Breast epithelium (tissue), 4 donors: ENCODE measurements around the gene DOP1A. TPM values are rescaled to one million over a fixed set of nuclear protein-coding genes. Genes with fewer than 3 reads are reported as not detected.

ENCODE experiments used
- DNase-seq, 2 donors: peaks; one replicate each; pipeline ENCODE4 v3.0.0-alpha.2; 2019; ENCODE audit warnings: low spot score in 2 of 2
- H3K27ac ChIP-seq, 2 donors: fragments of 200-600 bp; sonication (generic) in 1 of 2; one replicate each; pipeline ENCODE4 v1.5.1; 2016 to 2019; ENCODE audit warnings: mild to moderate bottlenecking in 1 of 2
- H3K27me3 ChIP-seq, 2 donors: fragments of 200-600 bp; sonication (generic) in 1 of 2; one replicate each; pipeline versions ENCODE4 v1.5.1 to v1.6.0; 2017 to 2019; ENCODE audit warnings: control low read depth in 1 of 2, mild to moderate bottlenecking in 1 of 2
- H3K36me3 ChIP-seq: fragments of 200-600 bp; one replicate; pipeline ENCODE4 v1.5.1; 2019
- H3K4me1 ChIP-seq, 2 donors: fragments of 200-600 bp; sonication (generic); one replicate each; pipeline ENCODE4 v1.5.1; 2016 to 2019; ENCODE audit warnings: control low read depth in 1 of 2
- H3K4me3 ChIP-seq, 3 donors: fragments of 200-600 bp; sonication (generic); 1 replicate in 2 of 3; 2 replicates in 1 of 3; pipeline ENCODE4 v1.5.1; 2016 to 2019; ENCODE audit warnings: mild to moderate bottlenecking in 3 of 3, moderate library complexity in 2 of 3
- H3K9me3 ChIP-seq, 2 donors: fragments of 200-600 bp; sonication (generic) in 1 of 2; one replicate each; pipeline ENCODE4 v1.5.1; 2016 to 2019; ENCODE audit warnings: control low read depth in 1 of 2
- CTCF ChIP-seq, 3 donors: fragments of 450-650 bp; IDR thresholded peaks; one replicate each; pipeline ENCODE4 v1.5.1; 2016 to 2017; ENCODE audit warnings: antibody characterized with exemption in 3 of 3, mild to moderate bottlenecking in 3 of 3, moderate library complexity in 3 of 3
- POLR2A ChIP-seq: fragments of 450-650 bp; IDR thresholded peaks from one replicate; pipeline ENCODE4 v1.6.1; 2016; ENCODE audit warnings: antibody characterized with exemption, mild to moderate bottlenecking, moderate library complexity
- POLR2AphosphoS5 ChIP-seq, 3 donors: sonication (generic); formaldehyde crosslinking; IDR thresholded peaks; one replicate each; pipeline ENCODE4 v1.6.1; 2017; ENCODE audit warnings: antibody characterized with exemption in 3 of 3
- intact Hi-C: fragments of 100-400 bp; cut with DNase I; formaldehyde crosslinking; loops from one replicate; pipeline ENCODE4 v1.15.1; 2023; ENCODE audit warnings: low total_unique reads
- total RNA-seq, 3 donors: library from RNA; depleted of rRNA; stranded (reverse); fragments of >200 nt; gene quantifications; one replicate each; pipeline ENCODE4 v1.1.0, GENCODE V29; 2016

DOP1A gene
- total RNA-seq, 3 donors from 2014 or later = 27.5 to 93.2 (median 56.4) TPM

DNA sequence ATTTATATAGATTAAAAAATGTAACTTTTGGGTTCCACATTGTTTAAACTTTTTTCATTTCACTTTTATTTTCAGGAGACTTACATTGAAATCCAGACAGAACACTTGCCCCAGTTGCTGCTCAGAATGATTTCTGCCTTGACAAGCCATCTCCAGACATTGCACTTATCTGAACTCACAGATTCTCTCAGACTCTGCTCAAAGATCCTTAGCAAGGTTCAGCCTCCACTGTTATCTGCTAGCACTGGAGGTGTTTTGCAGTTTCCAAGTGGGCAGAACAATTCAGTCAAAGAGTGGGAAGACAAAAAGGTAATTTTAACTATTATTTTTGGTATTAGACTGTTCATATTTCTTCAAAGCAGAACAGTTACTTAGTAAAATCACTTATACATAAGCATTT, 58.0 kb downstream of the DOP1A start:
- Histone ChIP-seq H3K27ac (no peak overlapping the region), H3K36me3 (peaks cover 15% of the 10 kb centered on the region), H3K27me3 (no peaks in the 10 kb centered on the region), H3K9me3 (no peaks in the 10 kb centered on the region), H3K4me3 (no peak overlapping the region), H3K4me1 (no peaks in the 10 kb centered on the region)
- no peak for TF ChIP-seq CTCF (IDR thresholded peaks at IDR 0.05)
- DNase-seq = no peak
- intact Hi-C loops = no loop called here

GRCh38 chr6:83126223-83126622, 58.8 kb downstream of the DOP1A start:
- H3K4me3 ChIP-seq = no peak overlapping the region
- no peaks in the 10 kb centered on the region for H3K4me1 ChIP-seq
- no peak for TF ChIP-seq CTCF (IDR thresholded peaks at IDR 0.05)
- no peak for TF ChIP-seq POLR2A
- no peak for TF ChIP-seq POLR2AphosphoS5 (IDR thresholded peaks at IDR 0.05)
- H3K27me3 ChIP-seq = no peaks in the 10 kb centered on the region
- peaks cover 15% of the 10 kb centered on the region for H3K36me3 ChIP-seq
- H3K27ac ChIP-seq = no peak overlapping the region
- H3K9me3 ChIP-seq = no peaks in the 10 kb centered on the region
- intact Hi-C loops = no loop called here
- no peak for DNase-seq

DNA sequence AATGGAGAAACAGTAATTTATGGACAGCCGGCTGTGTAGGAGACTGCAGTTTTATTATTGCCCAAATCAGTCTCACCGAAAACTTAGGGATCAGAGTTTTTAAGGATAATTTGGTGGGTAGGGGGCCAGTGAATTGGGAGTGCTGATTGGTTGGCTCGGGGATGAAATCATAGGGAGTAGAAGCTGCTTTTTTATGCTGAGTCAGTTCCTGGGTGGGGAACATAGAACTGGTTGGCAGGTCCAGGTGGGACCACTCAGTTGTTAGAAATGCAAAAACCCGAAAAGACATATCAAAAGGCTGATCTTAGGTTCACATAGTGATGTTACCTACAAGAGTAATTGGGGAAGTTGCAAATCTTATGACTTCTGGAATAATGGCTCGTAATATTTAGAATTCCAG, 59.3 kb downstream of the DOP1A start:
- no peak for DNase-seq
- intact Hi-C loops = no loop called here
- no peaks in the 10 kb centered on the region for H3K9me3 ChIP-seq
- TF ChIP-seq POLR2AphosphoS5 (IDR thresholded peaks at IDR 0.05) = no peak
- TF ChIP-seq POLR2A = no peak
- no peak for TF ChIP-seq CTCF (IDR thresholded peaks at IDR 0.05)
- H3K4me3 ChIP-seq = no peak overlapping the region
- peaks cover 15% of the 10 kb centered on the region for H3K36me3 ChIP-seq
- H3K4me1 ChIP-seq = no peaks in the 10 kb centered on the region
- no peak overlapping the region for H3K27ac ChIP-seq
- H3K27me3 ChIP-seq = no peaks in the 10 kb centered on the region

- no peak for TF ChIP-seq CTCF (IDR thresholded peaks at IDR 0.05)
- no peak for TF ChIP-seq POLR2AphosphoS5 (IDR thresholded peaks at IDR 0.05)
- no peak for TF ChIP-seq POLR2A
- peaks cover 15% of the 10 kb centered on the region for H3K36me3 ChIP-seq
- no peaks in the 10 kb centered on the region for H3K4me1 ChIP-seq
- no peak overlapping the region for H3K27ac ChIP-seq
- intact Hi-C loops = no loop called here
- H3K4me3 ChIP-seq = no peak overlapping the region
- no peak for DNase-seq
- H3K9me3 ChIP-seq = no peaks in the 10 kb centered on the region
- no peaks in the 10 kb centered on the region for H3K27me3 ChIP-seq
Observed at GRCh38 chr6:83127258-83127657, 59.8 kb downstream of the DOP1A start.

DNA sequence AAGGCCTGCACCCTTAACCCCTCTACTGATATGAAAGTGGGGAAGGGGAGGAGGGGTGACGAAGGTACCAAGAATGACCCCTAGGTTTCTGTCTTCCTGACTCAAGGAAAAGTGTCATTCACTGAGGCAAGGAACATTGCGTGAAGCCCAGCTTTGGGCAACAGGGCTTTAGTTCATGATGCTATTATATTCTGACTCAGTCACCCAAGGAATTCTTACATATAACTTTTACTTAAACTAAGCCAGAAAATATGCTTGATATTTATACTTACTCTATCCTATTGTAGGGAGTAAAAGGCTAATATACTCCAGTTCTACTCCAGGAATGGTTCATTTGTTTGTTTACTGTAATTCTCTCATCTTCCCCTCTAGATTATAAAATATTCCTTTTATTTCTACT, 60.5 kb downstream of the DOP1A start:
- H3K4me1 ChIP-seq = no peaks in the 10 kb centered on the region
- no peak overlapping the region for H3K27ac ChIP-seq
- DNase-seq = no peak
- no peak for TF ChIP-seq POLR2A
- intact Hi-C loops = no loop called here
- no peak overlapping the region for H3K4me3 ChIP-seq
- no peaks in the 10 kb centered on the region for H3K27me3 ChIP-seq
- peaks cover 15% of the 10 kb centered on the region for H3K36me3 ChIP-seq
- no peaks in the 10 kb centered on the region for H3K9me3 ChIP-seq

DNA sequence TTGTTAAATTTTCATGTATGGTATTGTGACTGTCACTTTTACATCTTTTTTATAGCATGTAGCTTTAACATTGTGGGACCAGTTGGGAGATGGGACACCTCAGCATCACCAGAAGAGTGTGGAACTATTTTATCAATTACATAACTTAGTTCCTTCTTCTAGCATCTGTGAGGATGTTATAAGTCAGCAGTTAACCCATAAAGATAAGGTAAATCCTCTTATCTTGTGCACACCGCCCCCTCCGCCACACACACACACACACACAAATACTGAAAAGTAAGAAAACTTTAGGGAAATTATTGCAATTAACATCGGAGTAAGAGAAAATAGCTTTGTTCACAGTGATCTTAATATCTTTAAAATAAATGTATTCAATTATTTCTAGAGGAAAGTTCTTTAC, 64.7 kb downstream of the DOP1A start:
- Histone ChIP-seq H3K27me3 (no peaks in the 10 kb centered on the region), H3K9me3 (no peaks in the 10 kb centered on the region), H3K27ac (no peak overlapping the region), H3K4me3 (no peak overlapping the region), H3K36me3 (peaks cover 8% of the 10 kb centered on the region), H3K4me1 (no peaks in the 10 kb centered on the region)
- intact Hi-C loops = no loop called here
- no peak for TF ChIP-seq POLR2AphosphoS5 (IDR thresholded peaks at IDR 0.05)
- TF ChIP-seq POLR2A = no peak
- TF ChIP-seq CTCF (IDR thresholded peaks at IDR 0.05) = no peak
- no peak for DNase-seq
